GM12874 (cell line): ENCODE data around the gene CHAD.

Source experiments
- CTCF ChIP-seq: IDR thresholded peaks from 2 replicates; pipeline ENCODE4 v1.5.1; 2011; ENCODE audit warnings: low read depth, mild to moderate bottlenecking, control low read depth, low read length, moderate library complexity; ENCODE audit not compliant: insufficient read depth

Gene CHAD

DNA sequence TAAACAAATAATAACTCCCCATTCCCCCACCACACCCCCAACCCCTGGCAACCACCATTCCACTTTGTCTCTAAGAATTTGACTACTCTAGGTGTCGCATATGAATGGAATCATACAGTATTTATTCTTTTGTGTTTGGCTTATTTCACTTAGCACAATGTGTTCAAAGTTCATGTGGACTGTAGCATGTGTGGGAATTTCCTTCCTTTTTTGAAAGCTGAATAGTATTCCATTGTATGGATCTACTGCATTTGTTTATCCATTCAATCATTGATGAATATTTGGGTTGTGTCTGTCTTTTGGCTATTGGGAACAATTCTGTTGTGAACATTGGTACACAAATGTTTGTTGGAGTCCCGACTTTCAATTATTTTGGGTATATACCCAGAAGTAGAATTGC, 45.9 kb downstream of the CHAD start:
- no peak for TF ChIP-seq CTCF

- TF ChIP-seq CTCF: no peak
These were observed 47.2 kb downstream of the CHAD start for GRCh38 chr17:50421308-50422051.

GRCh38 chr17:50420419-50421112, 48.1 kb downstream of the CHAD start:
- no peak for TF ChIP-seq CTCF

DNA sequence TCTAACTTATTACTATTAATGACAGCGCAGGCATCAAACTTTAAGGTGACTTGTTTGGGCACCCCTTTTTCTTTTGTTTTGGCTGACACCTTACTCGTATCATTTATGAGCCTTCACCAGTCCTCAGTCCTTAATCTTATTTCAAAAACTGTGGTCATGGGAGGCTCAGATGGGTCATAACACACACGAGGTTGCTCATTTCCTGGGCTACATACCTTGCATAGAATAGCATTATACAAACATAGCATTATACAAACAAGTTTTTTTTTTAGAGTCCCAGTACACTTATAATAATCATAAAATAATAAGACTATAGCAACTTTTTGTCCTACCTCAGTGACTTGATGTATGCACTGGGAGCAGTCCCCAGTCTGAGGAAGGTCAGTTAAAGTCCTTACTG, 53.9 kb downstream of the CHAD start:
- no peak for TF ChIP-seq CTCF
